Activated CD4-positive, alpha-beta T cell treated with anti-CD3 and anti-CD28 coated beads, Interleukin-2, amount 50 U/mL, for 4 hours (primary cell): ENCODE data around the gene GNAQ.

ENCODE experiments used
- DNase-seq, 2 experiments: peaks; one replicate each; pipeline ENCODE4 v3.0.0-alpha.2; 2020

GNAQ gene

DNA sequence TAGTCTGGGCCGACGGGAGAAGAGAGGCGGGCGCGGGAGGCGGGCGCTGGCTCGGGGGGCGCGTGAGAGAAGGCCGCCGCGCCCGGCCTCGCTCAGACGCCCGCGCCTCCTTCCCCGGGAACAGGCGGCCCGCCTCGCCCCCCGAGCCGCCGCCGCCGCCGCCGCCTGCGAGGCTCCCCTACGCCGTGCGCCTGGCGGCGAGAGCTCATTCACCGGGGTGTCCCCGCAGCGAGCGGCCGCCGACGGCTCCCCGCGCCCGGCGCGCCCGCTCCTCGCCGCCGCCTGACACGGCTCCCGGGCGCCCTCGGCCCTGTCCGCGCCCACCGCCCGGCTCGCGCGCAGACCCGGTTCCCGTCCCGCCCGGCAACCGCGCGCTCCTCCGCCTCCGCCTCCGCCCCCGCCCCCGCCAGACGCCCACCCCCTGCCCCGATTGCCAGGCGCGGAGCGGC lies at the start of gene GNAQ:
Gene GNAQ, minus strand, starts transcription at position 368 of the 449 bp plus-strand sequence. CDS start 576 bp downstream, outside the sequence.
- DNase-seq: no peak

DNA sequence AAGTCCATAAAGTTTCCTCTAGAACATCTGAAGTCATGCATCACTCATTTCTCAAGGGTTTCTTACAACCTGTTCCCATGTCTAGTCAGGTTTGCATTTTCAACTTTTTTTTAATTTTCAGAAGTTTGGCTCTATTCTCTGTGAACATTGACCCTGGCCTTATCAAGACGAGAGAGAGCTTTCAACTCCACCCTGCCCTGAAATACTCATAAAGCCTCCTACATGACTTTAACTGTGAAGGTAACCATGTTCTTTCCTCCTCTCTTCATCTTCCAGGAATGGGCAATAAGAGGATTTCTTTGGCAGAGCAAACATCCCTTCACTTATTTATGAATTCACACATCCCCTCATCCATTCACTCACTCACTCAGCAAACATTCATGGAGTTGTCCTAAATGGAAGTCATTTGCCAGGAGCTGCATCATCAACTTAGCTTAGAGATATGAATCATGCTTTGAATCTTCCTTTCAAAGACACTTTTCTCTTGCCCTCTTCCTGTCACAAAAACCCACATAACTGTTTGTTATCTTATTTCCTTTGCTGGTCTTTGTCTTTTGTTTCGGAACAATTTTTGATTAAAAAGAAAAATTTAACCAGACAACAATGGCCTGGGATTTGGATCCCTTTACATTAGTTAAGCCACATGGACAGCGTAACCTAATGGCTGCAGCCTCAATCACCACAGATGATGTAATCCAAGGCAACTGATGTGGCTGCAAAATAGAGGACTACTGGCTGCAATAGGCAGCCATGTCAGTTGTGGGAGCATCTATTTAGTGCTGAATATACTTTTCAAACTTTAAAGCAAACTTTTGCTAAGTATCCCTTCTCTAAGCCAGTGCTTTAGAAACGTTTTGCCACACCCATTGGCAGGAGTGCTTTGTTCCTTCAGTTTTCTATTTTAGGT lies 43.0 kb upstream of the GNAQ start:
- DNase-seq: no peak

DNA sequence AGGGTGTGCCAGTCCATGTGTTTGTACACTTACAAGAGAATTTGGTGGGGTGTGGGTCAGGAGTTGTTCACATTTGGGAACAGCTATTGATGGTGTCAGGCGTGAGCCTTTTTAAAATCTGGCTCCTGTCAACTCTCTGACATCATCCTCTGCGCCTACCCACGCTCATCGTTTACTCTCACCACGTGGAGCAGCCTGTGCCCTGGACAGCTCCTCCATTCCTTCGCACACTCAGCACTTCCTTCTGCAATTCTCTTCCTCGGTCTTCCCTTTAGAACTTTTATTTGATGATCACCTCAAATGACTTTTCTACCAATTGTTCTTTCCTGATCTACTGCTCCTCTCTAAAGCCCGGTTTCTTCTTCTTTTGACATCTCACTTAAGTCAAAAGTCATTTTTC lies 42.1 kb upstream of the GNAQ start:
- no peak for DNase-seq

DNA sequence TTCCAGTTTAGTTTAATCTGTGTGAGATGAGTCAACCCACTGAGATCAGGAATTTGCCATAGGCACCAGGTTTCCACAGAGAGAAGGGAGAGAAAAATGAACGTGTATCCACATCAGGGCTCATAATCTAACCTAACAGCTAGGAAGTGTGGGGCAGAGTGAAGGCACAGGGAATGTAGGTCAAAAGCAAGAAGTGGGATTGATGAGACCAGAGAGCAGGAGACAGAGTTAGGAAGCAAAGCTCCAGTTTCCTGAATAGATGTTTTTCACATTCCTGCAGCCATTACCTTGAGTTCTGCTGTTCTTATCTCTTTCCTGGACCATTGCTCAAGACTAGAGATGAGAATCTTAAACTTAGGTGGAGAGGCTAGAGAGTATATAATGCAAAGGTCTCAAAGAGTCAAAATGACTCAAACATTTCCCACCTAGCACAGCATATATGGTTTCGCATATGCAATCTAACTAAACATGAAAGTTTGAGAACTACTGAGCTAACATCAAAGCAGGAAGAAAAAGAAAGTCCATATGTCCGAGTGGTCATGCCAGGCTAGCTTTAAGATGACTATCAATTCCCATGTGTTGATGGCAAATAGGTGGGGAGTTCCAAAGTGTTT lies 41.1 kb upstream of the GNAQ start:
- no peak for DNase-seq

DNA sequence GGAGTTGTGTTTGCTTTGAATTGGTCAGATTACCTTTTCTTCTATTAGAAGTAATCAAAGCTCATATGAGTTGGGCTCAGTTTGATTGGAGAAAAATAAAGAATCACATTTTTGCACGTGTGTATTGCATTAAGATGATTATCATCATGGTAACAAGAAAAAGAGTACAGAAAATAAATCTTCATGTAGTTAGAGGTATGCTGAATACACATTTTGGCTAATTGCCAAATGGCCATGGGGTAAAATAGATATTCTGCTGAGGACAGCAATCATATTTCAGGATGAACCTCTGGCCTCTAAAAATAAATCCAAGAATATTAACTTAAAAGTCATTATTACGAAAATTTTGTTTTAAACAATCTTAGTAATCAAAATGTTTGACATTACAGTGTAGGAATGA lies 38.9 kb upstream of the GNAQ start:
- no peak for DNase-seq

DNA sequence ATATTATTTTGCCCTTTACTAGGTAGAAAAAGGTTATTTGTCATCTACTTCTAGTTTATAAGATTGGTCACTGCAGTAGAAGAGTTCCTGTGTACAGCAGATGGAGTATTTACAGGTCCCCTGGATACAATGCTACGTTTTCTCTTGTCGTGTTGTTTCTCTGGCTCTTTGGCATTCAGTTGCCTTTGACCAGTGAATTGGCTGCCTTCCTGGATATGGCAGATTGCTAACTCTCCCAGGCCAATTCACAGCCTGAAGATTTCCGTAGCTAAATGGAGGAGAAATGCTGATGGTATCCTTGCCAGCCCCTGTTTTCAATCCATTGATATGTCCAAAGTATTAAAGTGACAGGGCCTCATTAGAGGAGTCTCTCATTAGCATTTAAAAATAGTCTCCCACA lies 32.5 kb upstream of the GNAQ start:
- no peak for DNase-seq

DNA sequence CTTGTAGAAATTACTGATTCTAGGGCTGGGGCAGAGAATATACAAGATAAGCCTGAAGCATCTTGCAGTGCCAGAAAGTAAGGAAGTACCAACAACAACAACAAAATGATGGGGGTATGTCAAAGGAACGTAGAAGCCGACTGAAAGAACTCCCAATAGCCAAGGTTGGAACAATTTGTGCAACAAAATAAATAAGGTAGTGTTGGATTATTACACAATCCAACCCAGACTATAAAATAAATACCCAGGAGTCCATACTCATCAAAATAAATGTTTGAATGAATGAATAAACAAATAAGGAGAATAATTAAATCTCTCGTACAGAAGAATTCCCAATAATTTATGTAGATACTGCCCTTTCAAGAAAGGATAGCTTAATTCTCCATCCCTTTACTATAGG lies 31.1 kb upstream of the GNAQ start:
- DNase-seq: no peak

DNA sequence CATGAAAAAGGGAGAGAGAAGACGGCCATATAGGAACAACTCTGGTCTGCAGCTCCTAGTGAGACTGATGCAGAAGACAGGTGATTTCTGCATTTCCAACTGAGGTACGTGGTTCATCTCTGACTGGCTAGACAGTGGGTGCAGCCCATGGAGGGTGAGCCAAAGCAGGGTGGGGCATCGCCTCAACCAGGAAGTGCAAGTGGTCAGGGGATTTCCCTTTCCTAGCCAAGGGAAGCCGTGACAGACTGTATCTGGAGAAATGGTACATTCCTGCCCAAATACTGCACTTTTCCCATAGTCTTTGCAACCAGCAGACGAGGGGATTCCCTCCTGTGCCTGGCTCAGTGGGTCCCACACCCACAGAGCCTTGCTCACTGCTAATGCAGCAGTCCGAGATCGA lies 22.6 kb upstream of the GNAQ start:
- DNase-seq: peak; percentile 13 to 19

DNA sequence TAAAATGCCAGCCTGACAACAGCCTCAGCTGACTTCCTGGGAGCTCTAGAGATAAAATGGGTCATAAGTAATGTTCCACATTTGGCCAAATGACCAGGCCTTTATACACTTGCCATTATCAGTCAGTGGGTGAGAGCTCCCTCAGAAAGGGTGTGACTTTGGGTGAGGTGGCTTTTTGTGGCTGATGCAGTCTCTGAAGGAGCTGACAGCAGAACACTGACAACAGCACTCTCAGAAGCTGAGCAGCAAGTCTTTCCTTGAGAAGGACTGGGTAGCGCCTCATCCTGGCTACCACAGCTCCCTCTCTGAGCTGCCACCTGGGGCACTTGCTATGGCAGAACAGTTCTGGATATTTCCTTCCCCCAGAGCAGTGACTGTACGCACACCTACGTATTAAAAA lies 22.0 kb upstream of the GNAQ start:
- no peak for DNase-seq

DNA sequence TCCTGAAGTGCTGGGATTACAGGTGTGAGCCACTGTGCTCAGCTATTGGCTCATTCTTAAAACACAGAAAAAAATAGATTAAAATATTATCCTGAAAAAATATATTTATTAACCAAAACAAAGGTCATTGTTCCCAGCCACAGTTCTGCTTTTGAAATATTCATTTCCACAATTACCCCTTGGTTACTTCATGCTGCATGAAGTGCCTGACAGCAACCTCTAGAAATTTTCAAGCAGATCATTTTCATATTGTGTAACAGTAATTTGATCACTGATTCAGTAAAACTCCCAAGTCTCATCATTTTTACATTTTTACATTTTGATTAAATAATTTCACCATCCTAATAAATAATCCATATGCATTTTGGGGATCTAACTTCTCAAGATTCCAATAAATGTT lies 18.8 kb upstream of the GNAQ start:
- DNase-seq: no peak

DNA sequence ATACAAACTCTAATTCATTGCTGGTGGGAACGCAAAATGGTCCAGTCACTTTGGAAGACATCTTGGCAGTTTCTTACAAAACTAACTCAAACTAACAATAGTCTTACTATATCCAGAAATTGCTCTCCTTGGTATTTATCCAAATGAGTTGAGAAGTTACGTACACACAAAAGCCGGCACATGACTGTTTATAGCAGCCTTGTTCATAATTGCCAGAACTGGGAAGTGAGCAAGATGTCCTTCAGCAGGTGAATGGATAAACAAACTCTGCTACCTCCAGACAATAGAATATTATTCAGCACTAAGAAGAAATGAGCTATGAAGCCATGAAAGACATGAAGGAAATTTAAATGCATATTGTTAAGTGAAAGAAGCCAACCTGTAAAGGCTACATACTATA lies 17.9 kb upstream of the GNAQ start:
- DNase-seq: no peak

DNA sequence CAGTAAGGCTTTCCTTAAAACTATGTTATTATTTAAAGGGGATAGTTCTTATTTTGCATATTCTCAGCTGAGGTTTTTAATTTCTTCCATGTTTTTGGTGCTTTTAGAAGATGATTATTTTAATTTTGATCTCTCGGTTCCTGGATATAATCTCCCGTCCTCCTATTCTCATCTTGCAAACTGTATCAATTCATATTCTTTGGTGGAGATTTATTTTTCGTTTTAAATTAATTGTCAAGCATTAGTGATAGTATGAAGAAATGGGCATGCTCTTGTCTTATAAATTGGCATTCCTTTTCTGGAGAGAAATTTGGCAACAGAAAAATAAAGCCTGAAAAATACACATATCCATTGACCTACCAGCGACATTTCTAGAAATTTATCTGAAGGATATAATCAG lies 15.5 kb upstream of the GNAQ start:
- DNase-seq: no peak

DNA sequence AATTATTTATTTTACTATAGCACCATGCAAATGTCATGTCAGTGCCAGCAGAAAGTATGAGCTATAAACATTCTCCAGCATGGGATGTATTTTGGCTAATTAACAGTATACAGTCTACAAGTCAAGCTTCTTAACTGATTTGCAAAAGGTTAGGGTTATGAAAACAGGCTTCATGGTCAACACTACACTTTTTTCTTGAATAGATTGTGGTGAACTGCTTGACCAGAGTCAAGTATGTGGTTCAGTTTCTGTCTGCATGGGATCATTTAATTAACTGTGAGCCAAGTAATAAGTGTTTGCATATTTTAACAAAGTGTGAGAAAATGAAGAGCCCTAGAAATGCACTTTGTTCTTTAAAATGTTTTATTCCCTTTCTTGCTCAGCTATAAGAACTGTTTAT lies 14.5 kb upstream of the GNAQ start:
- no peak for DNase-seq

DNA sequence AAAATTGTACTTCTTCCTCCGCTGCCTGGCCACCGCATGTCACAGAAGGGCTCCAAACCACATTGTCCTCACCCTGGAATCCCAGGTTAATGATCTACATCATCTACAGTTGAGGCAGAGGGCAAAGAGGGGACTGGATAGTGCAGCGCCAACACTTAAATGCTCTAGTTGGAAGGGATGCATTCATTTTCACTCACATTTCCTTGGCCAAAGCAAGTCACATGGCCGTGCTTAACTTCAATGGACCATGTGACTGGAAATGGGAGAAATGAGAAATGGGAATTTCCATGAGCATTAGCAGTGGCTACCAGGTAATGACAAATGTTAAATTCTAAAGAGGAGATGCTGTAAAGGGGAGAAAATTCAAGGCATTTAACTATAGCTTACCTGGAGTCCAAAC lies 13.3 kb upstream of the GNAQ start:
- no peak for DNase-seq

DNA sequence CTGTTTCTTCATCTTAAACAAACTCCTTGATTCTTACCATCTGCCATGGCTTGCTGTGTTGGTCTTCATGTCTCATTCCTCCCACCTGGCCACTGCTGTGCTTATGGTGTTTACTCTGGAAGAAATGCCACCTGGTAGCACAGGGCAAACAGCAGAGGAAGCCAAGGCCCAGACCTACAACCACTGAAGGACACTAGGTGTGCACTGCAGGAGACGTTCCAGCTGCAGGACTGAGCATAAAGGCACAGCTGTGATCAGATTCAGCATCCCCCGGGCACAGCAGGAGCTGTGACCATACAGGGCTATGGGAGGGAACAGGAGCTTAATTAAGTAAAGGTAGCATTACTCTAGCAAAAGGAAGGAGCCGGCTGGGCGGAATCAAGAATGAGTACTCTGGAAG lies 12.6 kb upstream of the GNAQ start:
- DNase-seq: no peak

DNA sequence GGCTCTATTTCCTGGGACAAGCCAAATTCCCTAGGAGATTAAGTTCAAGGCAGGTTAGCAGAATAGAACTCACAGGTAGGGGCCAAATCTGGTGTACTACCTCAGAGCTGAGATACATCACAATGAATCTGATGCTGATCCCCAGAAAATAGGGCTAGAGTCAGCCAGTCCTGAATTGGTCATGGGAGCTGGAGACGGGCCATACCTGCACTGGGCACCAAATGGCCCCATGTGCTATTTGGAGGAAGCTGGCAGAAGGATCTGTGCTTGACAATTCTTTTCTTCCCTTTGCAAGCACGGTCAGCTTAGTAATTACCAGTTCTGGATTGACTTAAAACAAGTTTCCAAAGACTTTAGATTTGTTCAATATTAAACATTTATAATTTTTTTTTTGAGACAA lies 10.4 kb upstream of the GNAQ start:
- no peak for DNase-seq

DNA sequence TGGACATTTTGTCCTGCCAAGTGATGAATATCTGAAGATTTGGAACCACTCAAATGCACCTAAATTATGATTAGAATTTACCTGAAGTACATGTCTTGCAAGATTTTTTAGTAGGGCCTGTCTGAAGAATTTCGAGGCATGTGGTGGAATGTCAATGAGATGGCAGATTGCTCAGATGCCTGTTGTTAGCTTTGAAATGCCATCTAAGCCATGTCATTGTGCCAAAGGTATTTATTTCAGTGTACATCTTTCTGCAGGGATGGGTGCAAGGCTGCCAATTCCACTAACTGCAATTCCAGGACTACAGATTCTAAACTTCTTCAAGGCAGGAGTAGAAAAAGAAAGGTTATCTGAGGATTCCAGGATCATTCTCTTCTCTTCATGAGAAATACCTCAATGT lies 9.1 kb upstream of the GNAQ start:
- no peak for DNase-seq

DNA sequence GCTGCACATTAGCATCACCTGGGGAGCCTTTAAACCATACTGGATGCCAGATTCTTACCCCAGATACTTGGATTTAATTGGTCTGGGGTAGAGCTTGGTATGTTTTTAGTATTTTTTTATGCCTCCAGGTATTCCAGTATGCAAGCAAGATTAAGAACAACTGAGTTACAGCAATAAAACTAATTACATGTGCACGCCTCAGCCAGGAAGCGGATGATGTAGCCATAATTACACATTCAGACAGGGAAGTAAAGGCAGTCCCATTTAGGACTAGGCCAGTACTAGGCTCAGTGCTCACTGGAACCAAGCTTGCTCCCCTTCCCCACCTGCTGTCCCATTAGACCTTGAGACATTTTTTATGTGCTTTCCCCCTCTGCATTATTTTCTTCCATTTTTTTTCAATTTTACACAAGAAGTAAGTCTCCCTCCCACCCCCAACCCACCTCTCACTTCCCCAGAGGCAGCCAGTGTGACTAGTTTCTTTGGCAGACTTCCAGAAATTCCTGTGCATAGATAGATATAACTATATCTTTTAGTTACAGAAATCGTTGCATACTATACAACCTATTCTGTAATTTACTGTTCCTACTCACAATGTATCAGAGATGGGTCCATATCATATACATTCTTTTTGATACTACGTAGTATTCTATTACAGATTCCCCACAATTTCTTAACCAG lies 7.1 kb upstream of the GNAQ start:
- DNase-seq: no peak

DNA sequence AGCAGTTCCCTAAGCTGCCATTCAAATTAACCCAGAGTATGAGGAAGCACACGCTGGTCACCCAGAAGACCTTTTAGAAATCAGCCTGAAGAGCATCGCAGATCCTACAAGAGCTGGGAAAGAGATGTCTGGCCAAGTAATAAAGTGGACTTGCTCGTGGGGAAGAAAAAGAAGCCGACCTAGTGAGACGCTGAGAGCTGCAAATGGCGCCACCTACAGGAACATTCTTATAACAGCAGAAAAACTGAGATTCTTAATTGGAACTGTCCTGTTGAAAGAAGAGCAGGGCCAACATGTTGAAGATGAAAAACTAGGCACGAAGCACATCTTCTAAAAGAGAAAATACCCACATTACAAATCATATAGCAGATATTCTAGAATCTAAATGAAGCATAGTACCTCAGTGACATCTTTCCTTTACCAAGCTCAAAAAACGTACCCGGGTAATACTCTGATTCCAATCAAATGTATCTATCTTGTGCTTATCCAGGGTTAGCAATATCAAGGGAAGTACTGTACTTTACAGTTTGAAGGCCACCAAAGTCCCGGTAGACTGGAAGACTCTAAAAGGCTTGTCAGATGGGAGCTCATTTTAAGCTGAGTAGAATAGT lies 3.9 kb upstream of the GNAQ start:
- peak; percentile 24 to 33 for DNase-seq

DNA sequence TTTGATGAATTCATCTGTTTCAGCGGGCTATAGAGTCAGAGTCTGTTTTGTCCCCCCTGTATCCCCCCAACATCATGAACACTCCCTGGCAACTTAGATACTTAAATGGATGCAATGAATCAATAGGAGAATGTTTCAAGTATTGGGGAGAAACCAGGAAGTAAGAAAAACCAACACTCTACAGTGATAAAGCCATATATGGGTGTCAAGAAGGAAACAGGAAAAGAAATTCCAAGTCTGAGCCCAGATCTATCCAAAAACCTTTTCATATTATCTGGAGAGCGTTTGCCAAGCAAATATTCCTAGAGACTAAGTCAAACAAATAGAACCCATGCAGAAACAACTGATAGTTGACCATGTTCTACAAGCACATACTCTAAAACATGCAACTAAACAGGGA lies 2.3 kb upstream of the GNAQ start:
- DNase-seq: no peak

DNA sequence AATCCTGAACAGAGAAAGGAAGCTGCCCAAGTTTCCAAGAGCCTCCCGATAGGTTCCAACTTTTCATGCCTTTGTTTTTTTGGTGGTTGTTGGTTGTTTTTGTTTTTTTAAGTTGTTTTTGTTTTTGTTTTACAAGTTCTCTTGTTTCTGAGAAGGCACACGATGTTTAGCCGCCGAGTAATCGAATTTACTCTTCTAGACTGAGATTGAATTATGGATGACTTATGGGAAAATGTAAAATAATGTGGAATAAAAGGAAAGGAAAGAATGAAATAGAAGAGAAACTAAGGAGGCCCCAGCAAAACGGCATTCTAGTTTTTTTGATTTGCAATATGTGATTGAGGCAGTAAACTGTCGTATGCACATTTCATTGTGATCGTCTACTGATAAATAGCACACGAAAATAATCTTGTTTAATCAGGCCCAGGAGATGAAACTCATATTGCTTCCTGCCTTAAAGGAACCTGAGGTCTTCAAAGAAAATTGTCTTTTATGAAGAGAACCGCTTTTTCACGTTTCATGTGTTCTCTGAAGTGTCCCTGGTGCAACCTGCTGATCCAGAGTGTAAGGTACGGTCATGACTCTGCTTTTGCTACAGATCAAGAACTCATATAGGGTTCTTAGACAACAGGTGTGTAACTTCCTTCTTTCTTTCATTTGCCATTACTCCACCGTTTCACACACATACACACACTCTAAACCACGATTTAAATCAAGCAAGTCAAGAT lies 1.3 kb upstream of the GNAQ start:
- no peak for DNase-seq

DNA sequence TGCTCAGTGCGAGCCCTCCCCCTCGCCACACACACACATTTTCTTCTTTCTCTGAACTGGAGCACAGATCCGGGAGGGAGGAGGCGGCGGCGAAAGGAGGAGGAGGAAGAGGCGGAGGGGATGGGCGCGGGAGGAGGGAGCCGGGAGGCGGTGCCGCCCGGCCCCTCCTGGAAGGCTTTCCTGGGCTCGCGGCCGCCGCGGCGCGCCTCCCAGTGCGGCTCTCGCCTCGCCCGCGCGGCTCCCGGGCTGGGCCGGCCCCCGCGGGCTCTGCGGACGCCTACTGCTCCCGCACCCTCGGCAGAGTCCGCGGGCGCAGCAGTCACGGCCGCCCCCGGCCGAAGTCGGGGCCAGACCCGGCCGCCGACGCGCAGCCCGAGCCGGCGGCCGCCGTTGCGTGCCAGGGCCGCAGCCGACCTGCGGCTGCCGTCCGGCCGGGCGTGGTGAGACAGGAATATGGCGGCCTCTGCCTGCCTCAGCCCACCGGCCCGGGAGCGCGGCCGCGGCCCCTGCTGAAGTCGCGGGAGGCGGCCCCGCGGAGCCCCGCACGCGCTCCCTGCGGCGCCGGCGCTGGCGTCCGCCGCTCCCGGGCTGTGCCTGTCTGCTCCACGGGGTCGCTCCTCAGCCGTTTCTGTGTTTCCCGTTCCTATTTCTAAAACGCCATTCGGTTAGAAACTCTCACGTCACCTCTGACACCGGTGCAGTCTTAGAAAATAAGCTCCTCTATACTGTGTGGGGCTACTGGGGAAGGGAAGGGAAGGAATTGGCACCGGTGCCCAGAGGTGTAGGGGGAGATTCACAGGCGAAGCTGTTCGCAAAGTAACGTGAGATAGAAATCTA lies 500 bp upstream of the GNAQ start:
- DNase-seq: peak; percentile 75 to 82
